Measurements from ENCODE around the gene RGS10. TPM values are rescaled to one million over a fixed set of nuclear protein-coding genes. Genes with fewer than 3 reads are reported as not detected.
"Not testable (repeated sequence)": the region's sequence is repeated elsewhere in the genome, so short reads cannot be mapped to it uniquely, and the experiment has no call there.

RGS10 gene
- polyA plus RNA-seq (ENCODE audit: insufficient read length), result 35.7 TPM

GRCh38 chr10:119542357-119542987, at the start of gene RGS10:
RGS10 (minus strand) TSS chr10:119542719; CDS start chr10:119542638, 81 bp downstream.
- DNase-seq (ENCODE audit: low read depth), result no peak

GRCh38 chr10:119588071-119588470, 45.6 kb upstream of the RGS10 start:
- DNase-seq (ENCODE audit: low read depth), result no peak

GRCh38 chr10:119578355-119578754, 35.8 kb upstream of the RGS10 start:
- no peak for DNase-seq (ENCODE audit: low read depth)

GRCh38 chr10:119575991-119576390, 33.5 kb upstream of the RGS10 start:
- no peak for DNase-seq (ENCODE audit: low read depth)

GRCh38 chr10:119575506-119575905, 33.0 kb upstream of the RGS10 start:
- DNase-seq (ENCODE audit: low read depth), result no peak

- DNase-seq (ENCODE audit: low read depth), result no peak
These were observed 25.5 kb upstream of the RGS10 start for GRCh38 chr10:119567978-119568377.

GRCh38 chr10:119562097-119562496, 19.6 kb upstream of the RGS10 start:
- no peak for DNase-seq (ENCODE audit: low read depth)

GRCh38 chr10:119559511-119559910, 17.0 kb upstream of the RGS10 start:
- DNase-seq (ENCODE audit: low read depth), result not testable (repeated sequence)

GRCh38 chr10:119556081-119556480, 13.6 kb upstream of the RGS10 start:
- not testable (repeated sequence) for DNase-seq (ENCODE audit: low read depth)

- DNase-seq (ENCODE audit: low read depth), result no peak
These were observed 12.8 kb upstream of the RGS10 start for GRCh38 chr10:119555178-119555784.

- DNase-seq (ENCODE audit: low read depth), result no peak
These were observed 8.3 kb upstream of the RGS10 start for GRCh38 chr10:119550827-119551226.

- no peak for DNase-seq (ENCODE audit: low read depth)
These were observed 6.9 kb upstream of the RGS10 start for GRCh38 chr10:119549247-119549999.

GRCh38 chr10:119546009-119546408, 3.5 kb upstream of the RGS10 start:
- no peak for DNase-seq (ENCODE audit: low read depth)

GRCh38 chr10:119545310-119545709, 2.8 kb upstream of the RGS10 start:
- no peak for DNase-seq (ENCODE audit: low read depth)

GRCh38 chr10:119543814-119544642, 1.5 kb upstream of the RGS10 start:
- DNase-seq (ENCODE audit: low read depth), result no peak

GRCh38 chr10:119542988-119543813, 682 bp upstream of the RGS10 start:
- DNase-seq (ENCODE audit: low read depth), result no peak

- no peak for DNase-seq (ENCODE audit: low read depth)
These were observed 811 bp downstream of the RGS10 start for GRCh38 chr10:119541459-119542356.

- no peak for DNase-seq (ENCODE audit: low read depth)
These were observed 1.5 kb downstream of the RGS10 start for GRCh38 chr10:119541046-119541445.

GRCh38 chr10:119540038-119540437, 2.5 kb downstream of the RGS10 start:
- no peak for DNase-seq (ENCODE audit: low read depth)

GRCh38 chr10:119539359-119539825, 3.1 kb downstream of the RGS10 start:
- no peak for DNase-seq (ENCODE audit: low read depth)
